ENCODE data around the gene RGS6.

Gene RGS6

GRCh38 chr14:72553656-72554055 lies 621.4 kb downstream of the RGS6 start:
- no peak for TF ChIP-seq GATA2 (IDR thresholded peaks at IDR 0.05; ENCODE audit: low read depth, low read length)
- no peak for TF ChIP-seq GATA3 (IDR thresholded peaks at IDR 0.05; ENCODE audit: low read depth, low read length)

- no peak for TF ChIP-seq GATA2 (IDR thresholded peaks at IDR 0.05; ENCODE audit: low read depth, low read length)
- TF ChIP-seq GATA3 (IDR thresholded peaks at IDR 0.05; ENCODE audit: low read depth, low read length), result no peak
Observed at GRCh38 chr14:72554401-72554800, 622.2 kb downstream of the RGS6 start.

GRCh38 chr14:72554994-72555608 lies 622.9 kb downstream of the RGS6 start:
- TF ChIP-seq GATA3 (IDR thresholded peaks at IDR 0.05; ENCODE audit: low read depth, low read length), result no peak
- no peak for TF ChIP-seq GATA2 (IDR thresholded peaks at IDR 0.05; ENCODE audit: low read depth, low read length)

- TF ChIP-seq GATA2 (IDR thresholded peaks at IDR 0.05; ENCODE audit: low read depth, low read length), result no peak
- TF ChIP-seq GATA3 (IDR thresholded peaks at IDR 0.05; ENCODE audit: low read depth, low read length), result no peak
Observed at GRCh38 chr14:72555609-72556000, 623.4 kb downstream of the RGS6 start.

GRCh38 chr14:72557671-72558070 lies 625.4 kb downstream of the RGS6 start:
- no peak for TF ChIP-seq GATA3 (IDR thresholded peaks at IDR 0.05; ENCODE audit: low read depth, low read length)
- no peak for TF ChIP-seq GATA2 (IDR thresholded peaks at IDR 0.05; ENCODE audit: low read depth, low read length)

GRCh38 chr14:72558721-72559120 lies 626.5 kb downstream of the RGS6 start:
- TF ChIP-seq GATA3 (IDR thresholded peaks at IDR 0.05; ENCODE audit: low read depth, low read length) (no peak), GATA2 (IDR thresholded peaks at IDR 0.05; ENCODE audit: low read depth, low read length) (no peak)

- TF ChIP-seq GATA2 (IDR thresholded peaks at IDR 0.05; ENCODE audit: low read depth, low read length), result no peak
- no peak for TF ChIP-seq GATA3 (IDR thresholded peaks at IDR 0.05; ENCODE audit: low read depth, low read length)
Observed at GRCh38 chr14:72559202-72559601, 627.0 kb downstream of the RGS6 start.

GRCh38 chr14:72559669-72560255 lies 627.5 kb downstream of the RGS6 start:
- TF ChIP-seq GATA3 (IDR thresholded peaks at IDR 0.05; ENCODE audit: low read depth, low read length) (no peak), GATA2 (IDR thresholded peaks at IDR 0.05; ENCODE audit: low read depth, low read length) (no peak)

GRCh38 chr14:72560331-72560730 lies 628.1 kb downstream of the RGS6 start:
- no peak for TF ChIP-seq GATA3 (IDR thresholded peaks at IDR 0.05; ENCODE audit: low read depth, low read length)
- TF ChIP-seq GATA2 (IDR thresholded peaks at IDR 0.05; ENCODE audit: low read depth, low read length), result no peak

GRCh38 chr14:72560889-72561493 lies 628.8 kb downstream of the RGS6 start:
- TF ChIP-seq GATA2 (IDR thresholded peaks at IDR 0.05; ENCODE audit: low read depth, low read length) (peak; percentile 88), GATA3 (IDR thresholded peaks at IDR 0.05; ENCODE audit: low read depth, low read length) (peak; percentile 83; the same call in 1 of the 2 replicates)

- TF ChIP-seq GATA3 (IDR thresholded peaks at IDR 0.05; ENCODE audit: low read depth, low read length) (no peak), GATA2 (IDR thresholded peaks at IDR 0.05; ENCODE audit: low read depth, low read length) (no peak)
Observed at GRCh38 chr14:72562300-72562699, 630.1 kb downstream of the RGS6 start.

GRCh38 chr14:72563676-72564075 lies 631.4 kb downstream of the RGS6 start:
- TF ChIP-seq GATA3 (IDR thresholded peaks at IDR 0.05; ENCODE audit: low read depth, low read length), result no peak
- TF ChIP-seq GATA2 (IDR thresholded peaks at IDR 0.05; ENCODE audit: low read depth, low read length), result no peak

- TF ChIP-seq GATA2 (IDR thresholded peaks at IDR 0.05; ENCODE audit: low read depth, low read length), result no peak
- TF ChIP-seq GATA3 (IDR thresholded peaks at IDR 0.05; ENCODE audit: low read depth, low read length), result no peak
Observed at GRCh38 chr14:72565149-72565559, 632.9 kb downstream of the RGS6 start.

GRCh38 chr14:72565917-72566316 lies 633.7 kb downstream of the RGS6 start:
- TF ChIP-seq GATA3 (IDR thresholded peaks at IDR 0.05; ENCODE audit: low read depth, low read length) (no peak), GATA2 (IDR thresholded peaks at IDR 0.05; ENCODE audit: low read depth, low read length) (no peak)

GRCh38 chr14:72567226-72567625 lies 635.0 kb downstream of the RGS6 start:
- TF ChIP-seq GATA3 (IDR thresholded peaks at IDR 0.05; ENCODE audit: low read depth, low read length) (no peak), GATA2 (IDR thresholded peaks at IDR 0.05; ENCODE audit: low read depth, low read length) (no peak)
